NCI-H69 (cell line): Measurements from ENCODE around the gene PCDH12.

Experiments used
- DNase-seq: peaks from one replicate; lab custom pipeline; 2025; lab: John Stamatoyannopoulos, UW

Gene PCDH12

GRCh38 chr5:141908796-141909195, 49.2 kb downstream of the PCDH12 start:
- DNase-seq, result no peak

GRCh38 chr5:141906972-141907371, 51.0 kb downstream of the PCDH12 start:
- no peak for DNase-seq

GRCh38 chr5:141906517-141906916, 51.5 kb downstream of the PCDH12 start:
- no peak for DNase-seq

GRCh38 chr5:141904551-141904950, 53.5 kb downstream of the PCDH12 start:
- no peak for DNase-seq

GRCh38 chr5:141903261-141903660, 54.7 kb downstream of the PCDH12 start:
- DNase-seq, result no peak

GRCh38 chr5:141902015-141902814, 55.8 kb downstream of the PCDH12 start:
- DNase-seq, result peak; percentile 29

GRCh38 chr5:141898448-141899049, 59.5 kb downstream of the PCDH12 start:
- no peak for DNase-seq

GRCh38 chr5:141897425-141897824, 60.6 kb downstream of the PCDH12 start:
- no peak for DNase-seq
